ENCODE data around the gene ZNF32.
"Not testable (repeated sequence)": the region's sequence is repeated elsewhere in the genome, so short reads cannot be mapped to it uniquely, and the experiment has no call there.

ZNF32 gene

DNA sequence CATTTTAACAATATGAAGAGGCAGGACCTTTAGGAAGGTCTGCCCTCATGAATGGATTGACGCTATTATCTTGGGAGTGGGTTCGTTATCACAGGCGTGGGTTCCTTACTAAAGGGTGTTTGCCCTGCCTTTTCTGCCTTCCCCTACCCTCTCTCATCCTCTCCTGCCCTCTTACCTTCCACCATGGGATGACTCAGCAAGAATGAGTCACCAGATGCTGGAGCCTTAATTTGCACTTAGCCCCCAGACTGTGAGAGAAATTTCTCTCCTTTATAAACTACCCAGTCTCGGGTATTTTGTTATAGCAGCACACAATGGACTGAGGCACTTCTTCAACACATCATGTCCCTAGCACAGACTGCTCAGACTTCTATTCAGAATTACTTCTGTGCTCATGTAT, 31.4 kb upstream of the ZNF32 start:
- no peak for DNase-seq (ENCODE audit: low spot score)

DNA sequence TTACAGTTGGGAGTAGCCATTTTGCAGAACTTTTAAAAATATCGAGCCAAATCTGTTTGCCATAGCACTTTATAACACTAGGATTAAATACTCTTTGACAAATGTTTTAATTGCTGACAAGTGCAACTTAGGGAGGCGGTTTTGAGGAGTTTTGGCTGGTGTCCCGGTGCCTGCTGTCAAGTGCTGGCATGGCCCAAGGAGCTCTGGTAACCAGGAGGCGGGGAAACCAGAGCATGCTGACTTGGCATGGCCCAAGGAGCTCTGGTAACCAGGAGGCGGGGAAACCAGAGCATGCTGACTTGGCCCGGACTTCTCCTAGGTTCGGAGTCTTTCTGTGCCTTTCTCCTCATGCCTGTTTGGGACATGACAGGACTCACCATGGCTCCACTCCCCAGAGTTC, 30.8 kb upstream of the ZNF32 start:
- DNase-seq (ENCODE audit: low spot score), result no peak

DNA sequence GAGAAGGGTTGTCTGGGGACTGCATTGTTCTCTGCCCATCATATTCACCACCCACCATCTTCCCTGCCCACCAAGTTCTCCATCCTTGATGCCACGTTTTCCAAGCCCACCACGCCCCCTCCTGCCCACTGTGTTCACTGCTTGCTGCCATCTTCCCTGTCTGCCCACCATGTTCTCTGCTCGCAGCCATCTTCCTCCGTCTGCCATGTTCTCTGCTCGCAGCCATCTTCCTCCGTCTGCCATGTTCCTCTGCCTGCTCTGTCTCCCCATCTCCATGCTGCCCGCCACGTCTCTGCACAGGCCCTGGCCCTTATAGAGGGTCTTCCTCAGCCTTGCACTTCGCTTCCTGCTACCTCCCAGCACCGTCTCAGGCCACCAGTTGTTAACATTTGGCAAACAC, 30.0 kb upstream of the ZNF32 start:
- DNase-seq (ENCODE audit: low spot score), result no peak

DNA sequence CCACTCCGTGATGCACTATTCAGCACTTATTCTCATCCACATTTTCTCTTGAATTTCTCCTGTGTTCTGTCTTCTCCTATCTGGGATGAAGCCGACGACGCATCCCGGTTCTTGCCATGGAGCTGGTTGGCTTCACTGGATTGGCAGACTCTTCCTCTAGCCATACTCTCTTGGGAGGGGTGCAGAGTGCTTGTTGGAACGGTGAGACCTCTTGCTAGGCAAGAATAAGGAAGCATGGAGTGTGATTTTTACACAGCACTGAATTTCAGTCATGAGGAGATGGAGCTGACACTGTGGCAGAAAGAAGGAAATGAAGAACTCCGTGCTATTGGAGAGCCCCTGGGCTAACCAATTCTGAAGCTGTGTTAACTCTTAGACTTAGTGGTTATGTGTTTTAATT, 28.2 kb upstream of the ZNF32 start:
- DNase-seq (ENCODE audit: low spot score), result no peak

DNA sequence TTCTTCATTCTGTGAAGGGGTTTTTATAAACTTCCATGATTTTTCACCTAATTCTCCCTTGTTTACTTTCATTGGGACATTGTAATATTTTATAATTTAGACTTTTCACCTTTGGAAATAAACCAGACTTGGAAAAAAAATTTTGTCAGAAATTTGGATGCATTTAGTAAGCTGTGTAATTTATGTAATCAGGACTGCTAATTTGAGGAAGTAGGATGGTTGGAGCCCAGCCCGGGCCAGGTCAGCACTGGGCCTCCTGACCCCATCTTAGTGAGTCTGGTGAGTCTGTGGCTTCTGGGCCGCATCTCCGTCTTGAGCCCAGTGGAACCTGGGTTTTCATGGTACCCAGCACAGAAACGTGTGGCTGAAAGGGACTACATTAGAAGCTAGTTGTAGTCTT, 27.6 kb upstream of the ZNF32 start:
- no peak for DNase-seq (ENCODE audit: low spot score)

DNA sequence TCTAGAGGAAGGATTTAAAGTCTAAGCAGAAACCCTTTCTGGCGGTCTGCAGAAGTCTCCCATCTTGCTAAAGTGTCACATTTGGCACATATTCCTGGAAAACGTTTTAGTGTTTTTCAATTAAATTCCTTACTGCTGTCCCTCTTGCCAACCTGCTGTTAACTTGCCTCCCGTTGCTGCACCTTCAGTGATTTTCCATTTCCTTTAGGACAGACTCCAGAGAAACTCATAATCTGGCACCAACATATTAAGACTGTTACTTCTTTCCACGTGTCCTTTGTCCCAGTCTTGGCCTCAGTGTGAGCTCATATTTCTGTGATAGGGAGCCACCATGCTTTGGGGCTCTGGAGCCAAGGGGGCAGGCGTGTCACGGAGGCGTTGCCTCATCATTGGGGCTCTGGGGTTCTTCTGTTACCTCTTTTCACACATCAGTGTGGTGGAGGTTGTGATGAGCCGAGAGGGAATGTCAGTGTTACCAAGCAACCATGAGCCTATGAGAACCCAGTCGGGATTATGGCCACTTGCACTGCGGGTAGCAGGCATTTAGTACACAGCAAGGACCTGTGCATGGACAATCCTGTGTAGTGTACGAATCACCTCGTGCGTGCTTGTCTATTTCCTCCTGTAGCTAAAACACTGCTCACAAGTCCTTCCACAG, 26.0 kb upstream of the ZNF32 start:
- no peak for DNase-seq (ENCODE audit: low spot score)

DNA sequence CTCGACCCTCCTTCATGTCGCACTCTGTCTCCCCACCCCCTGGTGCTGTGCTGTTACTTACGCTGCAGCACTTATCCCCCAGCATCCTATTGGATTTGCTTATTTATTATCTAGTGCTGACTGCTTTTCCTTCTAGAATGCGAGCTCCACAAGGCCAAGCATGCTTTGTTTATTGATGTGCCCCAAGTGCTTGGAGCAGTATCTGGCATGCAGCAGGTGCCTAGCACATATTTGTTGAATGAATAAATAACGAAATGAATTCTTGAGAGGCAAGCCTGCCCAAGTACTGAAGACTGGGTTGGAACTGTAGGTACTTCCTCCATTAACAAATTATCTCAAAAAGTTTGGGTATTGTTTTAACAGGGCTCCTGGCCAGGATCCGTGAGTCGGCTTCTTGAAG, 24.8 kb upstream of the ZNF32 start:
- DNase-seq (ENCODE audit: low spot score), result no peak

DNA sequence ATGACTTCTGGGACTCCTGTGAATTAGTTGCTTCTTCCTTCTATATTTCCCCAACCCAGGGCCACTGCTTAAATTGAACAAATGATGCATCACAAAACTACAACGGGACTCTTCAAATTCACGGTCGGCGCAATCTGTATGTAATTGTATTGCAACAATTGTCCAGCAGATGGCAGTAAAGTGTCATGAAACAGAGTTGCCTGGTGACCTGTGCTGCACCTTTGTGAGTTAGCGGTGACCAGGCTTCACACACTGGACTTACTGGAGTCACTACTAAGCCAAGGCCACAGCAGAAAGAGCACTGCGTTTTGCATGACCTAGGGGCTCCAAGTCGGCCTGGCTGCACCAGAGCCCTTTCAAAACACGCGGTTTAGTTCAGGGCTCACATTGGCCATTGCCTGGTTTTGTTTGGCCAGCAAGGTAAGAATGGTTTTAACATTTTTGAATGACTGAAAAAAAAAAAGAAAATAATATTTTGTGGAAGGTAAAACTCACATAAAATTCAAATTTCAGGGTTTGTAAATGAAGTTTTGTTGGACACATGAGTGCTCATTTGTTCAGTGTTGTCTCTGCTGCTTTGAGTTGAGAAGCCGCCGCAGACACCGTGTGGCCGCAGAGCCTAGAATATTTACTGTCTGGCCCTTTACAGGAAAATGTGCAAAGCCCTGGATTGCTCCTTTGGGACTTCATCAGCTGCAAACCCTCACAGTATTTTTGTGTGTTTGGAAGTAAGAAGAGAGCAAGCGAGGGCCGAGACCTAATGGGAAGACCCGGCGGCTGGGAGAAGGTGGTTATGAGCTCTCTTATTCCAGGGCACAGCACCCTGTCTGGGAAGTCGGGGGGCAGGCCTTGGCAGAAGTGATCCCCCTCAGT, 23.2 kb upstream of the ZNF32 start:
- peak; percentile 82 for DNase-seq (ENCODE audit: low spot score)

DNA sequence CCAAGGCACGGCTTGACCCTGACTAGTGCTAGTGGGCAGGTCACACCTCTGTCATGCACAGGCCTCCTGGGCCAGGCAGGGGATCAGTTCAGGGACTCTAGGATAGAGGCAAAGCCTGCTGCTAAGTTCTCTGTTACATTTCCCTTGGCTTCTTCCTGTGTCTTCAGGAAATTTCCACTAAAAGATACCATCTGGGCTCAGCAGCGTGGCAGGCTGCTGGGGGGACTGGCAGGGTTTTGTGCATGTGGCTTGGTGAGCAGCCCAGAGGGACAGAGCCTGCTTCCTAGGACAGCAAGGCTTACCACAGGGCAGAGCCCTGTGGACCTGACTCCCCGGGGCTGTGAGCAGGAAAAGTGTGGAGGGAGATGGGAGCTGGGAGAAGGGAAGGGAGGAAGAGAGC, 20.7 kb upstream of the ZNF32 start:
- no peak for DNase-seq (ENCODE audit: low spot score)

DNA sequence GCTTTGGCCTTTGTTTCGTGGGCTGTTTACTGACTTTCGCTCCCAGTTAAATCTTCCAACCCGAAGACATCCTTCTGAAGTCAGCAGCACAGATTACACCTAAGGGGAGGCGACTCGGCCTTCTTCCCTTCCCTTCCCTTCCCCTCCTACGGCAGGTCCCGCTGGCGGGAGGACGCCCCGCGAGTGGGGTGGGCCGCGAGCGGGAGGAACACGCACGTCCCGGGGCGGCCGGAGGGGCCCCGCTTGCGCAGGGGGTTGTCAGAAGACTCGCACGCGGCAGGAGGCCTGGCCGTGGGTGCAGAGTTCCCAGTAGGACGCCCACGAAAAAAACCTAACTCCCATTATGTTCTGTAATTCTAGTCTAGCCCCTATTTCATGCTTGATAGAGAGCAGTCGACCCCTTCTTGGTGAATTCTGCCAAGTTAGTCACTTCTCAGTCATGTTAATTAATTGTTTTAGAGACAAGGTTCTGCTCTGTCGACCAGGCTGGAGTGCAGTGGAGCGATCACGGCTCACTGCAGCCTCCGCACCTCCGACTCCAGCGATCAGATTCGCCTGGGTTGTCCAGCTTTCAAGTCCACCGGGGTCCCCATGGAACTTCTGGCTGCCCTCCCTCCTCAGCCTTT, 19.2 kb upstream of the ZNF32 start:
- no peak for DNase-seq (ENCODE audit: low spot score)

DNA sequence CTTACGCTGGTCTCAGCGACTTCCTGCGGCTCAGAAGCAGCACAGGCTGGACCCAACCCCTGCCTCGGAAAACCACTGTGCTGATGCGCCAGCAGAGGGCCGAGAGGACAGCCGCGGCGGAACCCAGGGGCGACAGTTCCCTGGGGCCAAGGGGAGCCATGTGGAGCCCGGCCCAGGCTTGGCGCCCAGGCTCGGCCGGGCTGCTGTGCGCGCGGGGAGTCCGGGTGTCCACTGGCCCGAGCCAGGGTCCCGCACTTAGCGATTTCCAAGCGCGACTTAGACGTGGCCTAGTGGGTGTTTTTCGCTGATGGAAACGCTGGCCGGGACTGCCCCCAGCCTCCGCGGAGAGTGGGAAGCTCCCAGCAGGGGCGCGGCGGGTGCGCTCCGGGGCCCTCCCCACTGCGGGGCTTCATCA, 18.6 kb upstream of the ZNF32 start:
- DNase-seq (ENCODE audit: low spot score), result peak; percentile 65

DNA sequence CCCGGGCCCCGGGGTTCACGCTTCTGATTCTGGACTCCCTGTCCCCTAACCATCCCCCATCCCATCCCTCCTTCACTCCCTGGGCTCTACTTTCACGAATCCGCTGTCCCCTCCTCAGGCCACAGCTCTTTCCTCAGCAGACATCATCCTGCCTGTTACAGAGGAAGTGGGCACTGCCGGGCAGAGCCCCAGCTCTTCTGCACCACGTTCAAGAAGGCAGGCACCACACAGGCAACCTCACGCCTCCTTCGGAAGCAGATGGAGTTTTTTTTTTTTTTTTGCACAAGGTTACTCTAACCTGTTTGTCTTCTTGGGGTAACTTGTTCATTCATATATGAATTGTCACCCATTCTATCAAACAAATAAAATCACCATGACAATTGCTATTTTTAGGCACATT, 17.9 kb upstream of the ZNF32 start:
- DNase-seq (ENCODE audit: low spot score), result no peak

DNA sequence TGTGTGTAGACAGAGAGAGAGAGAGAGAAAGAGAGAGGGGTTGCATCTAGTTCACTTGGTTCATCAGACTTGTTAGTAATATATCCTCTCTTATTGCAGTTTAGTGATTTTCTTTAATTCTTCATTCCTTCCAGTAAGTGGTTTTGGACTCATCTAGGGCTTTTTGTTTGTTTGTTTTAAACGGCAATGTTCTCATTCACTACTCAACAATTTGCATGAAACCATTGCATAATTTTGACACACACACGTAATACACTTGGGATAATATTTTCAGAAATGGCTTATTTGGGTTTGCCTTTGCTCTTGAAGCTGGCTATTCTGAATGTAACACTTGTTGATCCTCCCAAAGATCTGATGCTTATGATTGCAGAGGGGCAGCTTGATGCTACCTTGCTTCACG, 16.4 kb upstream of the ZNF32 start:
- no peak for DNase-seq (ENCODE audit: low spot score)

DNA sequence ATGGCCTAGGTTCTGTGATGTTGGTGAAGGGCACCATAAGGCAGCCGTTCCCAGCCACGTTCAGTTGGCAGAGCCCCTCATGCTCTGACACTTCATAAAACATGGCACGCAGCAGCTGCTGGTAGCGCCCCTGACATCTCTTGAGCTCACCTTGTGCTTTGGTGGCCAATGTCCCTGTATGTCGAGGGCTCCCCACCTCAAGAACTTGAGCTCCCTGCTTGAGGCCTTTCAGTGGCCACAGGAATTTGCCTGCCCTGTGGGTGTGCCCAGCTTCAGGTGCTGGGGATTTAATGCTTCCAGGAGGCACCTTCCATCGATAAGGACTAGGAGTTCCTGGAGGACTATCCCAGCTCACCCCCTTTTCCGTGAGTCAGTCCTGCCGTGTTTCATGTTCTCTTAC, 9.5 kb upstream of the ZNF32 start:
- no peak for DNase-seq (ENCODE audit: low spot score)

DNA sequence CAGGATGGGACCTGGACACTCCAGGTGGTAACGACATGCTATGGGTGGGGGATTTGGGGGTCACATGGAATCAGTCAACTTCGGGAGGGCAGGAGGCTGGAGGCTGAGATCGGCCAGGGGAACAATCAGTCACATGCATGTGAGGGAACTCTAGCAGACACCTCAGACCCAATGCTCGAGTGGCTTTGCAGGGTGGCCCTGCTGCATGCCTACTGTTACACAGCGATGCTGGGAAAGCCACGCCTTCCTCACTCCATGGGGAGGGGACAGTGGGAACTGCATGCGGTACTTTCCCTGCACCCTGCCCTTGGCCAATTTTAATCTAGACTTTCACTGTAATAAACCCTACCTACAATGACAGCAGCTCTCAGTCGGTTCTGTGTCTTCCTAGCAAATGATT, 6.6 kb upstream of the ZNF32 start:
- DNase-seq (ENCODE audit: low spot score), result no peak

DNA sequence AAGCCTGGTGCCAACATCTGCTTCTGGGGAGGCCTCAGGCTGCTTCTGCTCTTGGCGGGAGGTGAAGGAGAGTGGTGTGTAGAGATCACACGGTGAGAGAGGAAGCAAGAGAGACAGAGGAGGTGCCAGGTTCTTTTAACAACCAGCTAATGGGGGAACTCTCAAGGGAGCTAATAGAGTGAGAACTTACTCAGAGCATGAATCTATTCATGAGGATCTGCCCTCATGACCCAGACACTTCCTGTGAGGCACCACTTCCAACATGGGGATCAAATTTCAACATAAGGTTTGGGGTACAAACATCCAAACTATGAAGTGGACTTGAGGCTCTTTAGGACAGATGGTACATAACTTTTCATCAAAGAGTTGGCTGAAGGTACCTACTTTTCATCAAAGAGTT, 5.1 kb upstream of the ZNF32 start:
- DNase-seq (ENCODE audit: low spot score), result no peak

DNA sequence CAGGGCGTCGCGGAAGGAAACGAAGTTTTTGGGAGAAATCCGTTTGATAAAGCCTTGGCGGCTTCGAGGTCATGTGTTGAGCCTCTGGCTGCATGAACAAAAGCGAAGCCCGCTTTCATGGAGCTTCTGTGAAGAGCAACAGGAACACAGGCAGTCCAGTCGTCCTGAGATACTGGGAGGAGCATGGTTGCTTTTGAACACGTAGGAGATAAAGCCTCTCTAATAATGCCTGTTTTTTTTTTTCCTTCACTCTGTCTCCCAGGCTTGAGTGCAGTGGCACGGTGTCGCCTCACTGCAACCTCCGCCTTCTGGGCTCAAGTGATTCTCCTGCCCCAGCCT, 473 bp upstream of the ZNF32 start:
- DNase-seq (ENCODE audit: low spot score), result no peak

DNA sequence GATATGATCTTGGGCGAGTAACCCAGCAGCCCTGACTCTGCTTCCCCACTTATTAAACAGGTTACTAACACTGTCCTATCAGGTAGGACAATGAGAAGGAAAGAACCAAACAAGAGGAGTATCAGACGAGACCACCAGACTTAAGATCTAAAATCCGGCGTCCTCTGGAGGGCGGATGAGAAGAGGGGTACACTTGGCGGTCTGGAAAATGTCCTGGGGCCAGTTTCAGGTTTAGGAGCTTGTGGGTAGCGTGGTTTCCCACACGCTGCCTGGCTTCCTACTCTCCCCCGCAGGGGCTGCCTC, 635 bp downstream of the ZNF32 start:
- DNase-seq (ENCODE audit: low spot score), result no peak

DNA sequence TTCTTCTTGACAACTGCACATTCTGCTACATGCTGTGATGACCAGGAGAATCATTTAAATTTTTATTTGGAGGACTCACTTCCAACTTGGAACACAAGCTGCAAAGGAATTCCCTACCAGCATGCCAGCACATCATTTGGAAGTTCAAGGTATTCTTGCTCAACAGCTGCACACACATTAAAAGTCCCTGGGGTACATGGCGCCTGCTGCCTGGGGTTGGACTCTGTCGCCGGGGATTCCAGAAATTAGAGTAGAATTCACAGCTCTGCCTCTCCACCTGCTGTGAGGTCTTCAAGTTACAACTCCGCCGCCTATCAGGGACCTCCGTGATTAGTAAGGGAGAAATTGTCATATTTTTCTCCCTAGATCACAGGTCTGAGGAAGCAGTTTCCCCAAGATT, 1.1 kb downstream of the ZNF32 start:
- no peak for DNase-seq (ENCODE audit: low spot score)

DNA sequence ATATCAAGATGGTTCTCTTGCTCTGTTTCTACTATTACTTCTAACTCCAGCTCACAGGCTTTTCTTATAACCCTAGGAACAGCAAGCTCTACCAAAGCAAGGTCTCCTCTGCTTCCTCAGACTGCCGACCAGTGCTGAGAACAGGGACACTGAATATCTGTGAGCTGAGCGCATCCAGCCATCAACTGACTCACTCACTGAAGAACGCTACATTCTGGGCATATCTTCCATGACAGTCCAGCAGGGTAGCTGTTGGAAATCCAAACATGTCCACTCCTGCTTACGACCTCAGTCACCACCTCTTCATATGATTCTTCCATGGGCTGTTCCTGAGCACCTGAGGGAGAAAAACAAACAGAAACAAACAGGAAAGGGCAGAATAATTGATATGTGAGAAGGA, 2.8 kb downstream of the ZNF32 start:
- no peak for DNase-seq (ENCODE audit: low spot score)

DNA sequence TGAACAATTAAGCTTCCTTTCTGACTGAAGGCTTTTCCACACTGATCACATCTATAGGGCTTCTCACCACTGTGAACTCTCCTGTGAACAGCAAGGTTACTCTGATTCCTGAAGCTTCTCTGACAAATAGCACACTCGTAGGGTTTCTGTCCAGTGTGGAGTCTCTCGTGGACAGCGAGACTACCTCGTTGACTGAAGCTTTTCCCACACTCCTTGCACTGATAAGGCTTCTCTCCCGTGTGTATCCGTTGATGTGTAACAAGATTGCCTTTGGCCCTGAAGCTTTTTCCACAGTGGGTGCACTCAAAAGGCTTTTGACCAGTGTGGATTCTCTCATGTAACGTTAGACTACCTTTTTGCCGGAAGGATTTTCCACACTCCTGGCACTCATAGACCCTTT, 4.4 kb downstream of the ZNF32 start:
- no peak for DNase-seq (ENCODE audit: low spot score)

DNA sequence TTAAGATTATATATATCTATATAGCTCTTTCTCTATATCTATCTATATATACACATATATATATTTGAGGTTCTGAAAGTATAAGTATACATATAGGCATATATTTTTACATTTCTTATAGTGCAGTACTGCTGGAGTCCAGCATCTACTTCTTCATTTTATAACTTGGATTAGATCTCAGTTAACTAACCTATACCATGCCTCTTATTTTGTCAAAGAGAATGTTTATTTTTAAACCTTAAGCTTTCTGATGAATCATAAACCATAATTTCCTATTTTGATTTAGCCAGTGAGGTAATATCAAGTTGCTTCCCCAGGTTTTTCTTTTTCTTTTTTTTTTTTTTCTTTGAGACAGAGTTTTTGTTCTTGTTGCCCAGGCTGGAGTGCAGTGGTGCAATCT, 8.1 kb downstream of the ZNF32 start:
- DNase-seq (ENCODE audit: low spot score), result no peak

DNA sequence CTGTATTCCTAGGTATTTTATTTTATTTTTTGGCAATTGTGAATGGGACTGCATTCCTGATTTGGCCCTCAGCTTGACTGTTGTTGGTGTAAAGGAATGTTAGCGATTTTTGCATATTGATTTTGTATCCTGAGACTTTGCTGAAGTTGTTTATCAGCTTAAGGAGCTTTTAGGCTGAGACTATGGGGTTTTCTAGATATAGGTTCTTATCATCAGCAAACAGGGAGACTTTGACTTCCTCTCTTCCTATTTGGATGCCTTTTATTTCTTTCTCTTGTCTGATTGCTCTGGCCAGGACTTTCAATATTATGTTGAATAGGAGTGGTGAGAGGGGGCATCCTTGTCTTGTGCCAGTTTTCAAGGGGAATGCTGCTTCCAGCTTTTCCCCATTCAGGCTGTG, 12.9 kb downstream of the ZNF32 start:
- DNase-seq (ENCODE audit: low spot score), result not testable (repeated sequence)

DNA sequence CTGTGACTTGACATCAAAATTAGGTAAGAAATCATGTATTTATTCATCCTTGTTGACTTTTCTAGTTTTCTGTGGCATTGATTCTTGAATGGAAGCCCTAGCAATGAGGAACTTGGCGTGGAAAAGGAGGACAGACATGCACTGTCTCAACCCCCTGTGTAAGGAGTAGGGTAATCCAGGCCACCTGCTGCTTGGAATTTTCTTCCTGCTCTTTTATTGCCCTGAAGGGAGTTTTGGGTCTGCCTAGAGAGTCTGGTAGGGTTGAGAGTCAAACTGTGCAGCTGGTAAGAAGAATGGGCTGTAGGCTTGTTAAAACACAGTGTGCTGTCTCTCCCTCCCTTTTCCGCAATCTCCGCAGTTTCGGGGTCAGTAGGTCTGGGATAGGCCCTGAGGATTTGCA, 19.7 kb downstream of the ZNF32 start:
- DNase-seq (ENCODE audit: low spot score), result no peak
